Frontal cortex (tissue), 4 donors: Measurements from ENCODE around the gene ZNF750. TPM values are rescaled to one million over a fixed set of nuclear protein-coding genes. Genes with fewer than 3 reads are reported as not detected.
"Not testable (repeated sequence)": the region's sequence is repeated elsewhere in the genome, so short reads cannot be mapped to it uniquely, and the experiment has no call there.

Source experiments
- DNase-seq, 2 donors: peaks; one replicate each; pipeline ENCODE4 v3.0.0; 2012; ENCODE audit warnings: low spot score in 2 of 2
- FAIRE-seq: peaks from 2 replicates; lab custom pipeline; 2012; peaks lifted over from hg19 to GRCh38; lab: Jason Lieb, UNC
- total RNA-seq: library from RNA; depleted of rRNA; stranded (reverse); fragments of >200 nt; gene quantifications from one replicate; pipeline ENCODE4 v1.2.3, GENCODE V29; 2014
- donor health status: control.
- donor health status: control.
- donor health status: control.

ZNF750 gene
- total RNA-seq, 1 donor from 2014 or later = not detected

DNA sequence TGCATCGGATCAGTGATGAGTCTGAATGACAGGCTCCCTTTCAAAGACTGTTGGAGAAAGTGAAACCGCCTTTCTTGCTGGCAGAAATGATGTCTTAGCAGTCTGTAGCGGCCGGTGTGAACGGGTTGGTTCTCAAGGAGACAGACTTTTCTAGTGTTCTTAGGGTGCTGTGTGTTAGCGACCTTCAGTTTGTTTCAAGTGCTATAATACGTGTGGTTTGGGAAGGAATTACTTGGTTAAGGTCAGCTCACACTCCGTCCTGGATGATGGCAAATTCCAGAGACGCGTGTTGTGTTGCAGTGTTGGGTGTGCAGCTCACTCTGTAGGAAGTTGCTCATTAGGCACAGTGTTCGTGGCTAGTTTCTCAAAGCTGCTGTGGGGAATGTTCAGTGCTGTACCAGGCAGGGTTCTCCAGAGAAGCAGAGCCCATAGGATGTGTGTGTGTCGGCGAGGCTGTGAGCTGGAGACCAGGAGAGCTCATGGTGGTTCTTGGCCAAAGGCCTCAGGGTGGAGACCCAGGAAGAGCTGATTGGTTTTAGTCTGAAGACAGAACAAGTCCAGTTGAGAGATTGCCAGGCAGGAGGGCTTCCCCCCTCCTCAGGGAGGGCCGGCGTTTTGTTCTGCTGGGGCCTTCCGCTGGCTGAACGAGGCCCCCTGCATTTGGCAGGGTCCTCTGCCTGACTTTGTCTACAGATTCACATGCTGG, 37.6 kb downstream of the ZNF750 start:
- DNase-seq = no peak
- no peak for FAIRE-seq

- FAIRE-seq (no peak), DNase-seq (no peak)
Measured at GRCh38 chr17:82801377-82801970, 38.3 kb downstream of the ZNF750 start.

DNA sequence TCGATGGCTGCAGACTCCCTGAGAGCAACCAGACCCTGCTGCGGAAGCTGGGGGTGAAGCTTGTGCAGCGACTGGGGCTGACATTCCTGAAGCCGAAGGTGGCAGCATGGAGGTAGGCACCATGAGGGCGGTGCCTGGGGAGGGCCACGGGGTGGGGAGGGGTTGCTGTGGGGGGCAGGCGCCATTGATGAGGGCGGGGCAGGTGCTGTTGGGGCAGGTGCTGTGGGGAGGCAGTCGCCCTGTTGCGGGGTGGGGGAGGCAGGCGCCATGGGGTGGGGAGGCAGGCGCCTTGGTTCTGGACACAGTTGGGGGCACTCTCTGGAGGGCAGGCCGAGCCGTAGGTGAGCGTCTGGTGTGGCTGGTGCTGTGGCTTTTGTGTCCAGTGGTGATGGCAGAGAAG, 38.9 kb downstream of the ZNF750 start:
- DNase-seq (no peak), FAIRE-seq (no peak)

GRCh38 chr17:82799591-82799990, 40.2 kb downstream of the ZNF750 start:
- no peak for FAIRE-seq

DNA sequence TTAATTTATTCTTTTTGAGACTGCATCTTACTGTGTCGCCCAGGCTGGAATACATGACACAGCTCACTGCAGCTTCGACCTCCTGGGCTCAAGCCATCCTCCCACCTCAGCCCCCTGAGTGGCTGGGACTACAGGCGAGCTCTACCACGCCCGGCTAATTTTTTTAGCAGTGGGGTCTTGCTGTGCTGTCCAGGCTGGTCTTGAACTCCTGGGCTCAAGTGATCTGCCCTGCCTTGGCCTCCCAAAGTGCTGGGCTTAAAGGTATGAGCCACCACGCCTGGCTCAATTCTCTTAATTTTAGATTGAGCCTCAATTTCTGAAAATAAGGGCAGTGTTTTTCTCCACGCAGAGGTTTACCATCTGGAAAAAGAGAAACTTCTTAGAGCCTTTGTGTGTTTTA, 41.1 kb downstream of the ZNF750 start:
- FAIRE-seq (no peak), DNase-seq (no peak)

More at GRCh38 chr17:82799591-82799990, 40.2 kb downstream of the ZNF750 start:
- DNase-seq = no peak

DNA sequence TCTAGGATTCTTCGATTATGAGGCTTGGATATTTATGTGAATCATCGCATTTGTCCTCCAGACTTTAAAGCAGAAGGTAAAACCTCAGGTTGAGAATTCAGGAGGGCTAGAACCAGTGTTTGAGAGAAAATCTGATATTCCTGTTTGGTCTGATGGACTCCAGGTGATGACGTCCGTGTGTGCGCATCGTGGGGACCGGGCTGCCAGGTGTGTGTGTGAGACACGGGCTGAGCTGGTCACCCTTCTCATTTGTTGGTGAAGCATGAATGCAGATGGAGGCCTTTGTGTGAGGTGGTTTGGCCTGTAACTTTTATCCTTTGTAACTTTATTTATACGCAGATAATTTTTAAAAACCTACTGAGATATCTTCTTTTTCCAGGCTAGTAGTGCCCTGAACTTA, 42.8 kb downstream of the ZNF750 start:
- FAIRE-seq = no peak

DNA sequence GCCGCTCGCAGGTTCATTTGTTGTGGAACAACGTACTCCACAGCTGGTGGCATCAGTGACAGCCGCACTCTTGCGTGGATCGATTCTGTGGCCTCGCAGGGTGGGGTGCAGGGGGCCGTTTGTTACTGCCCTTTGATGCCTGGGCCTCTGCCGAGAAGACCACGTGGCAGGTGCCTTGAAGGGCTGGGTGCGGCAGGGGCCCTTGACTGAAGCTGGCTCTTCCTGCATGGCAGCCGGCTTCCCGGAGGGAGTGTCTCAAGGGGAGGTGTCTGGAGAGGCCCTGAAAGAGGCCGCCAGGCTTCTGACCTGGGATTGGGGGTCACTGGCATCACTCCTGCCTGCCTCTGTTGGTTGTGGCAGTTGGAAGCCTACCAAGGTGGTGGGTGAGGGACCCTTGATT, 44.2 kb downstream of the ZNF750 start:
- DNase-seq = no peak
- FAIRE-seq = no peak

More for the DNA sequence above, 42.8 kb downstream of the ZNF750 start:
- DNase-seq = no peak

- DNase-seq (no peak), FAIRE-seq (no peak)
Measured at GRCh38 chr17:82794781-82795482, 44.9 kb downstream of the ZNF750 start.

DNA sequence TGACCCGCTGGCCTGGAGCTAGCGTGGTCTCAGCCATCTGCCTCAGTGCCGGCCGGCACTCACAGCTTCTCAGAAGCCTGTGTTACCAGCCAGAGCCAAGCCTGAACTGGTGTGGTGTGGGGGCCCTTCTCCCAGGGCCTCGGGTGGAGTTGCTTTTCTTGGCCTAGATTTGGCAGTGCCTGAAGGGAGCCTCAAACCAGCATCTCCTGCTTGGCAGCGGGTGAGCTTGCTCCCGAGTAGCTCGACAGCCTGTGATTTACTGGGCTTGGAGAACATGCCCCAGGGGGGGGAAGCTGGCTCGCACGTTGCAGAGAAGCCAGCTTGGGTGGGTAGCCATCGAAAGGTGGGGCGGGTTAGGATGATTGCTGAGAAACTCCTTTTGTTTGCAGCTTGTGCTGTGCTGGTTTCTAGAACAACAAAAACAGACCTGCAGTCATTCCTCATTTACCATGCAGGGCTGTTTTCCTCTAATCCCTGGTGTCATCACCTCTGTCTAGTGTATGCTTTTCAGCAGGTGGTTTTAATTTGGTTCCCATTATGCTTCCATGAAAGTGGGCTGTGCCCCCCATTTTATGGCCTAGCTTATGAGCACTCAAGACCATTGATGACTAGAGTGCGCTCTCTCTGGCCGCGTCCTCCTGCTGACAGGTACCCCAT, 45.7 kb downstream of the ZNF750 start:
- DNase-seq = no peak
- no peak for FAIRE-seq

DNA sequence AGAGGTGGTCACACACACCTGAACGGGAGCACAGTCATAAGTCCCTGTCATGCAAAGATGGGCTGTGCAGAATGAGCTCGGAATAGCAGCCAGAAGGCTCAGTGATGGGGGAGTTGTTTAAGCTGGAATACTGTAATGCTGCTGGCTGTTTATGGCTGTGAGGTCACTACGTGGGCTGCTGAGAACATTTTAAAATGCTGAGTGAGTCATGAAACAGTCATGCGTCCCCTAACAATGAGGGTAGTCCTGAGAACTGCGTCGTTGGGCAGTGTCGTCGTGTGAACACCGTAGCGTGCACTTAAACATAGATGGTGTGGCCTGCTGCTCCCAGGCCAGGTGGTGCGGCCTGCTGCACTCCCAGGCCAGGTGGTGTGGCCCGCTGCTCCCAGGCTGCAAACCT, 48.3 kb downstream of the ZNF750 start:
- DNase-seq = no peak
- no peak for FAIRE-seq

GRCh38 chr17:82790391-82790790, 49.4 kb downstream of the ZNF750 start:
- DNase-seq (no peak), FAIRE-seq (no peak)

- FAIRE-seq (no peak), DNase-seq (no peak)
Measured at GRCh38 chr17:82789806-82790205, 50.0 kb downstream of the ZNF750 start.

GRCh38 chr17:82789051-82789592, 50.7 kb downstream of the ZNF750 start:
- FAIRE-seq (no peak), DNase-seq (no peak)

GRCh38 chr17:82788206-82789001, 51.4 kb downstream of the ZNF750 start:
- FAIRE-seq (no peak), DNase-seq (no peak)

GRCh38 chr17:82787081-82787848, 52.6 kb downstream of the ZNF750 start:
- DNase-seq (no peak), FAIRE-seq (no peak)

DNA sequence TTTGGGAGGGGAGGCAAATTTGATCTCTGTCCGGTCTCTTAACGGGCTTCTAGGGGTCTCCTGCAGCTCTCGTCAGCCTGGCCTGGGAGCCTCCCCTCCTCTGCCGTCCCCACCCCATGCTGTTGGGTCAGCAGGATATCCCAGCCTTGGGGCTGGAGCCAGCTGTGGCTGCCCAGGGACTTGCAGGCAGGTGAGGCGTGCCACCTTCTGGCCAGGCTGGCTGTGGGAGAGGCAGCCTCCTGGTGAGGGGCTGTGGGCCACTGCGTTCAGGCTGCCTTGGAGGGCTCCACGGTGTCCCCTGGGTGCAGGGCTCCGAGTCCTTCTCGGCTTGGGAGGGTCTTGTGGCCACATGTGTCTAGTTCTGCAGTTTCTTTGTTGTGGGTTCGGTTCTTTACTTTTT, 53.4 kb downstream of the ZNF750 start:
- no peak for DNase-seq
- FAIRE-seq = no peak

GRCh38 chr17:82785581-82785980, 54.2 kb downstream of the ZNF750 start:
- not testable (repeated sequence) for DNase-seq, FAIRE-seq

- FAIRE-seq (no peak), DNase-seq (no peak)
Measured at GRCh38 chr17:82783498-82783897, 56.3 kb downstream of the ZNF750 start.

- FAIRE-seq (no peak), DNase-seq (no peak)
Measured at GRCh38 chr17:82782657-82783207, 57.1 kb downstream of the ZNF750 start.
